CD14-positive monocyte (primary cell): ENCODE measurements around the gene CCDC154. TPM values are rescaled to one million over a fixed set of nuclear protein-coding genes. Genes with fewer than 3 reads are reported as not detected.

Source experiments
- DNase-seq, 3 donors: peaks; one replicate each; pipeline ENCODE4 v3.0.0-alpha.2; 2011 to 2022
- H2AFZ ChIP-seq: 2 replicates; pipeline ENCODE4 v1.6.0; 2012; ENCODE audit warnings: mild to moderate bottlenecking, low read depth, low read length, inconsistent platforms; ENCODE audit not compliant: insufficient read depth, poor library complexity, severe bottlenecking
- H3K27ac ChIP-seq, 2 donors: 1 replicate in 1 of 2; 2 replicates in 1 of 2; pipeline ENCODE4 v1.5.1; 2012 to 2013; ENCODE audit warnings: low read length in 2 of 2, control low read depth in 1 of 2, inconsistent platforms in 1 of 2, low read depth in 1 of 2, mild to moderate bottlenecking in 1 of 2
- H3K27me3 ChIP-seq, 2 donors: one replicate each; pipeline versions ENCODE4 v1.6.0 to v1.6.1; 2011 to 2013; ENCODE audit warnings: low read length in 2 of 2; ENCODE audit not compliant: control insufficient read depth in 2 of 2, insufficient read depth in 2 of 2
- H3K36me3 ChIP-seq, 2 donors: replicated peaks in 1 of 2; 1 replicate in 1 of 2; 2 replicates in 1 of 2; pipeline versions ENCODE4 v1.5.1 to v1.6.1; 2012 to 2013; ENCODE audit warnings: low read length in 2 of 2, control low read depth in 1 of 2, inconsistent platforms in 1 of 2, mild to moderate bottlenecking in 1 of 2; ENCODE audit not compliant: insufficient read depth in 2 of 2, control insufficient read depth in 1 of 2
- H3K4me1 ChIP-seq, 2 donors: 1 replicate in 1 of 2; 2 replicates in 1 of 2; pipeline versions ENCODE4 v1.5.1 to v1.6.1; 2012 to 2013; ENCODE audit warnings: low read length in 2 of 2, control low read depth in 1 of 2, inconsistent platforms in 1 of 2, mild to moderate bottlenecking in 1 of 2, moderate library complexity in 1 of 2; ENCODE audit not compliant: insufficient read depth in 2 of 2, control insufficient read depth in 1 of 2
- H3K4me2 ChIP-seq: replicated peaks from 2 replicates; pipeline ENCODE3; 2012; ENCODE audit warnings: low read length, moderate library complexity, mild to moderate bottlenecking; ENCODE audit not compliant: poor library complexity, severe bottlenecking; ENCODE audit errors: extremely low read depth
- H3K4me3 ChIP-seq, 3 experiments: fragments of 200-600 bp in 1 of 3; sonication (generic) in 1 of 3; replicated peaks in 1 of 3; 1 replicate in 2 of 3; 2 replicates in 1 of 3; pipeline ENCODE4 v1.5.1; 2011 to 2013; ENCODE audit warnings: low read length in 3 of 3, mild to moderate bottlenecking in 3 of 3, control low read depth in 2 of 3, low read depth in 2 of 3, inconsistent platforms in 1 of 3, moderate library complexity in 1 of 3
- H3K79me2 ChIP-seq: 2 replicates; pipeline ENCODE4 v1.6.0; 2012; ENCODE audit warnings: mild to moderate bottlenecking, control low read depth, inconsistent platforms, low read length, moderate library complexity; ENCODE audit not compliant: insufficient read depth
- H3K9ac ChIP-seq: 2 replicates; pipeline ENCODE4 v1.6.0; 2017; ENCODE audit warnings: low read length, mild to moderate bottlenecking; ENCODE audit not compliant: insufficient read depth, poor library complexity, severe bottlenecking
- H3K9me3 ChIP-seq, 2 donors: replicated peaks in 1 of 2; 1 replicate in 1 of 2; 2 replicates in 1 of 2; pipeline versions ENCODE4 v1.5.1 to v1.6.1; 2012 to 2013; ENCODE audit warnings: low read length in 2 of 2, control low read depth in 1 of 2; ENCODE audit not compliant: control insufficient read depth in 1 of 2, insufficient read depth in 1 of 2
- H4K20me1 ChIP-seq: 2 replicates; pipeline ENCODE4 v1.6.0; 2012; ENCODE audit warnings: mild to moderate bottlenecking, low read length, control low read depth, moderate library complexity; ENCODE audit not compliant: insufficient read depth
- H3K27ac Mint-ChIP-seq, 7 donors: one replicate each; pipeline ENCODE4 v1.8.0; 2020; ENCODE audit warnings: mild to moderate bottlenecking in 7 of 7, mixed read lengths in 7 of 7, moderate library complexity in 6 of 7, inconsistent platforms in 2 of 7
- H3K27me3 Mint-ChIP-seq, 3 donors: one replicate each; pipeline ENCODE4 v1.8.0; 2021 to 2022; ENCODE audit warnings: low read depth in 3 of 3, mild to moderate bottlenecking in 3 of 3, mixed read lengths in 3 of 3, moderate library complexity in 3 of 3, inconsistent platforms in 1 of 3
- H3K36me3 Mint-ChIP-seq, 2 donors: one replicate each; pipeline ENCODE4 v1.8.0; 2020; ENCODE audit warnings: mixed read lengths in 2 of 2, inconsistent platforms in 1 of 2, mild to moderate bottlenecking in 1 of 2
- H3K4me1 Mint-ChIP-seq: one replicate; pipeline ENCODE4 v1.8.0; 2020; ENCODE audit warnings: mild to moderate bottlenecking, mixed read lengths
- H3K4me3 Mint-ChIP-seq, 2 donors: one replicate each; pipeline ENCODE4 v1.8.0; 2020; ENCODE audit warnings: mild to moderate bottlenecking in 2 of 2, mixed read lengths in 2 of 2, moderate library complexity in 1 of 2
- H3K9me3 Mint-ChIP-seq, 7 donors: one replicate each; pipeline ENCODE4 v1.8.0; 2020 to 2022; ENCODE audit warnings: mixed read lengths in 7 of 7, mild to moderate bottlenecking in 6 of 7, moderate library complexity in 6 of 7, inconsistent platforms in 2 of 7
- CTCF ChIP-seq: fragments of 200-600 bp; IDR thresholded peaks from one replicate; pipeline ENCODE4 v1.8.0; 2022; ENCODE audit warnings: antibody characterized with exemption, mild to moderate bottlenecking
- WGBS: methylation state at CpG from one replicate; pipeline ENCODE4 v1.1.5; 2013; ENCODE audit warnings: missing lambda C conversion rate; ENCODE audit not compliant: insufficient coverage; 5-methylcytosine and 5-hydroxymethylcytosine counted together
- intact Hi-C, 2 donors: fragments of 100-400 bp; cut with micrococcal nuclease; formaldehyde crosslinking; loops; one replicate each; pipeline versions ENCODE4 v1.15.0 to v1.15.1; 2023
- polyA plus RNA-seq, 3 donors: library from polyadenylated mRNA; depleted of rRNA in 1 of 3; unstranded in 2 of 3; stranded (reverse) in 1 of 3; fragments of 300-500 nt in 2 of 3; fragments of >200 nt in 1 of 3; fragmentation: Illumina TruSeq in 2 of 3; gene quantifications; 1 replicate in 2 of 3; 2 replicates in 1 of 3; pipeline ENCODE4 v1.2.3, GENCODE V29; 2012 to 2021

The CCDC154 gene
- polyA plus RNA-seq, 3 donors: 5.9 TPM; not detected in 2

- no peak for TF ChIP-seq CTCF
- Mint-ChIP-seq H3K4me1 (no peaks in the 10 kb centered on the region), H3K4me3 (no peak overlapping the region), H3K9me3 (no peaks in the 10 kb centered on the region), H3K36me3 (peaks cover 0 to 15% of the 10 kb centered on the region in 2 donors), H3K27ac (no peak overlapping the region), H3K27me3 (peaks cover 0 to 13% (median 3%) of the 10 kb centered on the region in 3 donors)
- H3K4me3 ChIP-seq: no peak overlapping the region
- no peaks in the 10 kb centered on the region for H3K9me3 ChIP-seq
- H3K4me1 ChIP-seq: peaks cover 0 to 10% of the 10 kb centered on the region in 2 donors
- H3K27me3 ChIP-seq: peaks cover 0 to 13% of the 10 kb centered on the region in 2 donors
- 95% methylated on average over 20 of the region's 22 CpGs for WGBS
- H3K36me3 ChIP-seq: peaks cover 0 to 4% of the 10 kb centered on the region in 2 donors
- DNase-seq: no peak
- no peak overlapping the region for H3K27ac ChIP-seq
- H4K20me1 ChIP-seq: no peaks in the 10 kb centered on the region
- H2AFZ ChIP-seq: no peak overlapping the region
- H3K79me2 ChIP-seq: no peaks in the 10 kb centered on the region
- no peak overlapping the region for H3K4me2 ChIP-seq
- no peak overlapping the region for H3K9ac ChIP-seq
- intact Hi-C loops: no loop called here
Measured at GRCh38 chr16:1437606-1438005, 6.8 kb downstream of the CCDC154 start.

- H3K36me3 ChIP-seq: peaks cover 0 to 4% of the 10 kb centered on the region in 2 donors
- H3K27me3 ChIP-seq: peaks cover 0 to 19% of the 10 kb centered on the region in 2 donors
- no peaks in the 10 kb centered on the region for H4K20me1 ChIP-seq
- H3K79me2 ChIP-seq: no peaks in the 10 kb centered on the region
- Mint-ChIP-seq H3K9me3 (peaks cover 0 to 2% (median 0%) of the 10 kb centered on the region in 7 donors), H3K4me1 (peaks cover 3% of the 10 kb centered on the region), H3K27me3 (peaks cover 3 to 20% (median 6%) of the 10 kb centered on the region in 3 donors), H3K36me3 (peaks cover 0 to 15% of the 10 kb centered on the region in 2 donors), H3K27ac (no peak overlapping the region), H3K4me3 (no peak overlapping the region)
- H3K4me2 ChIP-seq: no peak overlapping the region
- no peak overlapping the region for H2AFZ ChIP-seq
- H3K4me1 ChIP-seq: peaks cover 0 to 13% of the 10 kb centered on the region in 2 donors
- DNase-seq: no peak
- H3K9ac ChIP-seq: no peak overlapping the region
- intact Hi-C loops: no loop called here
- H3K9me3 ChIP-seq: no peaks in the 10 kb centered on the region
- no peak for TF ChIP-seq CTCF
- no peak overlapping the region for H3K4me3 ChIP-seq
- H3K27ac ChIP-seq: no peak overlapping the region
- 94% methylated on average over 45 of the region's 47 CpGs for WGBS
Measured at GRCh38 chr16:1436731-1437355, 7.5 kb downstream of the CCDC154 start.
